Panc1 (cell line): ENCODE results near the gene UBE2L5. TPM values are rescaled to one million over a fixed set of nuclear protein-coding genes. Genes with fewer than 3 reads are reported as not detected.
"Not testable (repeated sequence)": the region's sequence is repeated elsewhere in the genome, so short reads cannot be mapped to it uniquely, and the experiment has no call there.

Experiments used
- ATAC-seq: fragments of 200-7000 bp; cut with Tn5 transposase; 2 replicates; pipeline ENCODE4 v1.9.1; 2020; ENCODE audit warnings: mild to moderate bottlenecking, moderate library complexity
- BruUV-seq: library from RNA; stranded (reverse); fragments of 400-500 nt; replicated peaks from 2 replicates; lab custom pipeline; 2021; lab: Mats Ljungman, UMichigan
- CTCF ChIA-PET: fragments of 300-600 bp; sonication (Branson Sonifier 250); formaldehyde crosslinking; loops from one replicate; lab custom pipeline; 2022; ENCODE audit warnings: antibody characterized with exemption; lab: Charles Lee
- POLR2A ChIA-PET: fragments of 300-600 bp; sonication (Branson Sonifier 250); formaldehyde crosslinking; loops from one replicate; lab custom pipeline; 2022; ENCODE audit warnings: antibody characterized with exemption; lab: Charles Lee
- DNase-seq: peaks from one replicate; pipeline ENCODE4 v3.0.0-alpha.2; 2010; ENCODE audit warnings: low read depth, low spot score
- H3K27ac ChIP-seq: 2 replicates; pipeline ENCODE4 v1.5.1; 2011; ENCODE audit warnings: mild to moderate bottlenecking, low read length, inconsistent platforms
- H3K27me3 ChIP-seq: fragments of 200-500 bp; sonication (Bioruptor generic); 2 replicates; pipeline ENCODE4 v1.6.0; 2014; ENCODE audit warnings: low read length, inconsistent platforms; ENCODE audit not compliant: control insufficient read depth, insufficient read depth
- H3K36me3 ChIP-seq: fragments of 200-500 bp; sonication (Bioruptor generic); 2 replicates; pipeline ENCODE4 v1.5.1; 2014; ENCODE audit warnings: inconsistent platforms, mild to moderate bottlenecking, low read length, moderate library complexity; ENCODE audit not compliant: control insufficient read depth, insufficient read depth
- H3K4me1 ChIP-seq: 2 replicates; pipeline ENCODE4 v1.5.1; 2011; ENCODE audit warnings: inconsistent platforms, mild to moderate bottlenecking, low read length, moderate library complexity; ENCODE audit not compliant: control insufficient read depth, insufficient read depth
- H3K4me3 ChIP-seq, 2 experiments: 2 replicates each; pipeline ENCODE4 v1.5.1; 2011 to 2012; ENCODE audit warnings: low read depth in 2 of 2, low read length in 2 of 2, mild to moderate bottlenecking in 2 of 2, inconsistent platforms in 1 of 2, moderate library complexity in 1 of 2
- H3K9me3 ChIP-seq: fragments of 200-500 bp; sonication (Bioruptor generic); 2 replicates; pipeline ENCODE4 v1.5.1; 2014; ENCODE audit warnings: low read depth, mild to moderate bottlenecking, inconsistent platforms, low read length, moderate library complexity; ENCODE audit not compliant: control insufficient read depth, insufficient read depth
- POLR2AphosphoS5 ChIP-seq: IDR thresholded peaks from 2 replicates; pipeline ENCODE4 v1.6.1; 2012; ENCODE audit warnings: mild to moderate bottlenecking, low read depth, low read length, moderate library complexity
- SIN3A ChIP-seq: IDR thresholded peaks from 2 replicates; pipeline ENCODE4 v1.6.1; 2012; ENCODE audit warnings: low read depth, mild to moderate bottlenecking, low read length, moderate library complexity, borderline replicate concordance; ENCODE audit not compliant: insufficient read depth
- TCF7L2 ChIP-seq: IDR thresholded peaks from 2 replicates; pipeline ENCODE4 v1.6.1; 2011; ENCODE audit warnings: mild to moderate bottlenecking, low read depth, low read length, inconsistent platforms
- in situ Hi-C: cut with HindIII; loops from 2 replicates; pipeline ENCODE4 v1.10.0; 2016; ENCODE audit warnings: low sequenced_read_pairs, low pct_unique_long_range_greater_than_20kb
- intact Hi-C: fragments of 100-400 bp; cut with micrococcal nuclease; formaldehyde crosslinking; loops from one replicate; pipeline ENCODE4 v1.10.0; 2022; ENCODE audit not compliant: unreplicated experiment
- total RNA-seq: library from RNA; stranded (reverse); gene quantifications from one replicate; pipeline ENCODE4 v1.2.1, GENCODE V29; 2021; ENCODE audit not compliant: unreplicated experiment
- TF ChIP-seq, protein P1 (sequence below): fragments of 450-650 bp; IDR thresholded peaks from 2 replicates; pipeline ENCODE4 v1.5.1; 2017; ENCODE audit warnings: mild to moderate bottlenecking
- TF ChIP-seq, protein P2 (sequence below), 2 experiments: IDR thresholded peaks; 2 replicates each; pipeline ENCODE4 v1.6.1; 2011 to 2012; ENCODE audit warnings: low read depth in 2 of 2, control low read depth in 1 of 2, low read length in 1 of 2, mild to moderate bottlenecking in 1 of 2, moderate library complexity in 1 of 2; ENCODE audit not compliant: insufficient read depth in 1 of 2

UBE2L5 gene
- total RNA-seq, 1 experiment from 2014 or later, result not detected

DNA sequence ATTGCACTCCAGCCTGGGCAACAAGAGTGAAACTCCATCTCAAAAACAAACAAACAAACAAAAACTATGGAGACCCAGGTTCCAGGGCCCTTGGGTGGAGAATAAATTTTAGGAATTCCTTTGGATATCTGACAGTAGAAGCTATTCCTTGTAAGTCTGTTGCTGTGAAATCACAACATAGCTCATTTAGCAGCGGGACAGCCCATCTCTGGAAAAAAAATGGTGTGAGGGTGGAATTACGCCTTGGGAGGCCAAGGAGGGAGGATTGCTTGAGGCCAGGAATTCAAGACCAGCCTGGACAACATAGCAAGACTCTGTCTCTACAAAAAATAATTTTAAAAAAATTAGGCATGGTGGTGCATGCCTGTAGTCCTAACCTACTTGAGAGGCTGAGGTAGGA lies 27.8 kb downstream of the UBE2L5 start:
- in situ Hi-C loops (no loop called here), intact Hi-C loops (no loop called here)
- TF ChIP-seq, protein P1, sequence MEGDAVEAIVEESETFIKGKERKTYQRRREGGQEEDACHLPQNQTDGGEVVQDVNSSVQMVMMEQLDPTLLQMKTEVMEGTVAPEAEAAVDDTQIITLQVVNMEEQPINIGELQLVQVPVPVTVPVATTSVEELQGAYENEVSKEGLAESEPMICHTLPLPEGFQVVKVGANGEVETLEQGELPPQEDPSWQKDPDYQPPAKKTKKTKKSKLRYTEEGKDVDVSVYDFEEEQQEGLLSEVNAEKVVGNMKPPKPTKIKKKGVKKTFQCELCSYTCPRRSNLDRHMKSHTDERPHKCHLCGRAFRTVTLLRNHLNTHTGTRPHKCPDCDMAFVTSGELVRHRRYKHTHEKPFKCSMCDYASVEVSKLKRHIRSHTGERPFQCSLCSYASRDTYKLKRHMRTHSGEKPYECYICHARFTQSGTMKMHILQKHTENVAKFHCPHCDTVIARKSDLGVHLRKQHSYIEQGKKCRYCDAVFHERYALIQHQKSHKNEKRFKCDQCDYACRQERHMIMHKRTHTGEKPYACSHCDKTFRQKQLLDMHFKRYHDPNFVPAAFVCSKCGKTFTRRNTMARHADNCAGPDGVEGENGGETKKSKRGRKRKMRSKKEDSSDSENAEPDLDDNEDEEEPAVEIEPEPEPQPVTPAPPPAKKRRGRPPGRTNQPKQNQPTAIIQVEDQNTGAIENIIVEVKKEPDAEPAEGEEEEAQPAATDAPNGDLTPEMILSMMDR, result no peak
- TF ChIP-seq SIN3A (no peak), TCF7L2 (no peak), POLR2AphosphoS5 (no peak)
- TF ChIP-seq, protein P2, sequence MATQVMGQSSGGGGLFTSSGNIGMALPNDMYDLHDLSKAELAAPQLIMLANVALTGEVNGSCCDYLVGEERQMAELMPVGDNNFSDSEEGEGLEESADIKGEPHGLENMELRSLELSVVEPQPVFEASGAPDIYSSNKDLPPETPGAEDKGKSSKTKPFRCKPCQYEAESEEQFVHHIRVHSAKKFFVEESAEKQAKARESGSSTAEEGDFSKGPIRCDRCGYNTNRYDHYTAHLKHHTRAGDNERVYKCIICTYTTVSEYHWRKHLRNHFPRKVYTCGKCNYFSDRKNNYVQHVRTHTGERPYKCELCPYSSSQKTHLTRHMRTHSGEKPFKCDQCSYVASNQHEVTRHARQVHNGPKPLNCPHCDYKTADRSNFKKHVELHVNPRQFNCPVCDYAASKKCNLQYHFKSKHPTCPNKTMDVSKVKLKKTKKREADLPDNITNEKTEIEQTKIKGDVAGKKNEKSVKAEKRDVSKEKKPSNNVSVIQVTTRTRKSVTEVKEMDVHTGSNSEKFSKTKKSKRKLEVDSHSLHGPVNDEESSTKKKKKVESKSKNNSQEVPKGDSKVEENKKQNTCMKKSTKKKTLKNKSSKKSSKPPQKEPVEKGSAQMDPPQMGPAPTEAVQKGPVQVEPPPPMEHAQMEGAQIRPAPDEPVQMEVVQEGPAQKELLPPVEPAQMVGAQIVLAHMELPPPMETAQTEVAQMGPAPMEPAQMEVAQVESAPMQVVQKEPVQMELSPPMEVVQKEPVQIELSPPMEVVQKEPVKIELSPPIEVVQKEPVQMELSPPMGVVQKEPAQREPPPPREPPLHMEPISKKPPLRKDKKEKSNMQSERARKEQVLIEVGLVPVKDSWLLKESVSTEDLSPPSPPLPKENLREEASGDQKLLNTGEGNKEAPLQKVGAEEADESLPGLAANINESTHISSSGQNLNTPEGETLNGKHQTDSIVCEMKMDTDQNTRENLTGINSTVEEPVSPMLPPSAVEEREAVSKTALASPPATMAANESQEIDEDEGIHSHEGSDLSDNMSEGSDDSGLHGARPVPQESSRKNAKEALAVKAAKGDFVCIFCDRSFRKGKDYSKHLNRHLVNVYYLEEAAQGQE (IDR thresholded peaks at IDR 0.05; ENCODE audit: insufficient read depth in 1 of 2, low read depth in 2 of 2, low read length in 1 of 2), result no peak
- no peaks in the 10 kb centered on the region for H3K9me3 ChIP-seq
- CTCF ChIA-PET, result no interaction called here
- H3K27me3 ChIP-seq, result no peaks in the 10 kb centered on the region
- no peak overlapping the region for H3K4me3 ChIP-seq
- no peak for DNase-seq
- no peaks in the 10 kb centered on the region for H3K36me3 ChIP-seq
- H3K4me1 ChIP-seq, result 0 out of 2 replicates have a peak, but pooled peaks cover 3% of the 10 kb centered on the region
- BruUV-seq, result no TSS peak
- no peak overlapping the region for H3K27ac ChIP-seq
- POLR2A ChIA-PET, result interaction anchor here (0.6 kb wide), 1 partner anchor 260 kb away, joined by 6 read pairs; no protein-coding TSS in a partner anchor
- ATAC-seq, result no peak

DNA sequence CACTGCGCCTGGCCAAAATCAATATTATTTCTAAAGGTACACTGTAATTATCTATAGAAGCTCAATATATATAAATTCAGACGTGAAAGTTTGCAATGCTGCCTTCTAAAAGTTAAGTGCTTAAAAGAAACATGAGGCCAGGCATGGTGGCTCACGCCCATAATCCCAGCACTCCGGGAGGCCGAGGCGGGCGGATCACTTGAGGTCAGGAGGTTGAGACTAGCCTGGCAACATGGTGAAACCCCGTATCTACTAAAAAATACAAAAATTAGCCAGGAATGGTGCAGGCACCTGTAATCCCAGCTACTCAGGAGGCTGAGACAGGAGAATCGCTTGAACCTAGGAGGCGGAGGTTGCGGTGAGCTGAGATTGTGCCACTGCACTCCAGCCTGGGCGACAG lies 29.2 kb downstream of the UBE2L5 start:
- CTCF ChIA-PET, in situ Hi-C loops, H3K27me3 ChIP-seq, intact Hi-C loops, DNase-seq, H3K36me3 ChIP-seq, H3K27ac ChIP-seq, H3K9me3 ChIP-seq, H3K4me1 ChIP-seq, H3K4me3 ChIP-seq, ATAC-seq, POLR2A ChIA-PET, BruUV-seq: not testable (repeated sequence)

DNA sequence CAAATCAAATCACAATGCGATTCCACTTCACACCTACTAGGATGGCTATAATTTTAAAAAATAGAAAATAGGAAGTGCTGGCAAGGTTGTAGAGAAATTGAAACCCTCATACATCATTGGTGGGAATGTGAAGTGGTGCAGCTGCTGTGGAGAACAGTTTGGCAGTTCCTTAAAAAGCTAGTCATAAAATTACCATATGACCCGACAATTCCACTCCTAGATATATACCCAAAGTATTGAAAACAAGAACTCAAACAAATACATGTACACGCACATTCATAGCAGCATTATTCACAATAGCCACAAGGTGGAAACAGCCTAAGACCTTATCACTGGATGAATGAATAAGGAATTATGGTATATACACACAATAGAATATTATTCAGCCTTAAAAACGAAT lies 31.4 kb downstream of the UBE2L5 start:
- ChIA-PET POLR2A (no interaction called here), CTCF (no interaction called here)
- H3K36me3 ChIP-seq, result no peaks in the 10 kb centered on the region
- intact Hi-C loops, result no loop called here
- DNase-seq, result no peak
- no peaks in the 10 kb centered on the region for H3K4me1 ChIP-seq
- in situ Hi-C loops, result no loop called here
- ATAC-seq, result no peak
- H3K9me3 ChIP-seq, result no peaks in the 10 kb centered on the region
- no peak overlapping the region for H3K27ac ChIP-seq
- H3K27me3 ChIP-seq, result no peaks in the 10 kb centered on the region
- TF ChIP-seq TCF7L2 (no peak), SIN3A (no peak), POLR2AphosphoS5 (no peak)
- TF ChIP-seq, protein P1, result no peak
- TF ChIP-seq, protein P2 (IDR thresholded peaks at IDR 0.05; ENCODE audit: insufficient read depth in 1 of 2, low read depth in 2 of 2, low read length in 1 of 2), result no peak
- BruUV-seq, result no TSS peak
- no peak overlapping the region for H3K4me3 ChIP-seq
